Activated CD4-positive, CD25-positive, alpha-beta regulatory T cell treated with anti-CD3 and anti-CD28 coated beads, Interleukin-2, amount 50 U/mL, for 24 hours (primary cell): ENCODE measurements around the gene MILR1.

Experiments
- ATAC-seq, 2 donors: fragments of 150-1000 bp; cut with Tn5 transposase; one replicate each; pipeline ENCODE4 v1.10.0; 2021; ENCODE audit warnings: mild to moderate bottlenecking in 1 of 2, moderate library complexity in 1 of 2

MILR1 gene

GRCh38 chr17:64503821-64504768 lies 55.2 kb downstream of the MILR1 start:
- ATAC-seq: no peak

GRCh38 chr17:64504769-64505339 lies 55.9 kb downstream of the MILR1 start:
- ATAC-seq: peak; percentile 44 to 45

DNA sequence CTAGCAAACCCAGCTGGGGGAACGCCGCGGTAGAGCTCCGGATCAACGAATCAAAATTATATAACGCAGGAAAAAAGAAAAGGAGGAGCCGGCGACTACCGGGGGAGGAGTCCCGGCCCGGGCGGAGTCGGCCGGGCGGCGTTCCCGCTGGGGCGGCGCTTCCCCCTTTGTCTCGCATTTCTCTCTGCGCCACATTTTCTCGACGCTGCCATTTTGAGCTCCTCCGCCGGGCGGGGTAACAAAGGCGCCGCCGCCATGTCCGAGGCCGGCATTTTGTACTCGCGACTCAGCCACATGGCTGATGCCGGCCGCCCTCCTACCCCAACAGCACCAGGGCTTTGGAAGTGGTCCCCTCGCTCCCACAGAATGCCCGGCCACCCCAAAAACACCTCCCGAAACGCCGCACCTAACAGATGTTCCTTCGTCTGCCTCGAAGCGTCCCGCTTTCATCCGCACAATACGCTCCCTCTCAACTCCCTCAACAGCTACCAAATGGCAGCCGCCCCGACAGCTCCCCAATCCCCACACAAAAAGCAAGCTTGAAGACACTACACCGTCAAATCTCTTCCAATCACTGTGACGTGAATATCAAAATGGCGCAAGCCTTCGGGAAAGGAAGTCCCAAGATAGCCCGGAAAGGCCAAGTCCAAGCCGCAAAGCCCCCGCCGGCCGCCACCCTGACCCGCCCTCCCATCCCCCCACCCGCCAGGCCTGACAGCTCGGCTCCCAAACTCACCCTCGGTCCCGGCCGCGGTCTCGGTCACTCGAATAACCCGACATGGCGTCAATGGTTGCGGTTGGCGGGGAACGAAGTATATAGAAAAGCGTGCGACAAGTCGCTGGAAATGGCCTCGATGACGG lies 56.7 kb downstream of the MILR1 start:
- peak; percentile 34 to 36 for ATAC-seq

DNA sequence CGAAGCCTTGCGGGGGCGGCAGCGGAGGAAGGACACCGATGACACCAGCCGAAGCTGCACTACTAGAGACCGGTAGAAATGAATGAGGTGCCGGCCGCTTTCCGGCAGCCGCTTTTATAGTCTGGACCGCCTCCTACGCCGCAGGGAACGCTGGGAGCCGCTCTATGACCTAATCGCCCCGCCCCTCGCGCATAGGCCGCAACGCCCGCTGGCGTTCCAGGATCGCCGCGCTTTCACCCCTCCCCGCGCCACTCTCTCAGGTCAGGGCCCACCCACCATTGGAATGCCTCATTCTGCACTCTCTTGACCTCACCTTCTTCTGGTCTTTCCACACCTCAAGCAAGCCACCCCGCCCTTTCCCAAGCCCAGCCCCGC lies 57.3 kb downstream of the MILR1 start, which contains the start of gene DDX5:
Gene DDX5 (minus strand): TSS at position 89 of the 375 bp plus-strand sequence. CDS start 170 bp downstream, outside the sequence.
- ATAC-seq: peak; percentile 57 to 63

DNA sequence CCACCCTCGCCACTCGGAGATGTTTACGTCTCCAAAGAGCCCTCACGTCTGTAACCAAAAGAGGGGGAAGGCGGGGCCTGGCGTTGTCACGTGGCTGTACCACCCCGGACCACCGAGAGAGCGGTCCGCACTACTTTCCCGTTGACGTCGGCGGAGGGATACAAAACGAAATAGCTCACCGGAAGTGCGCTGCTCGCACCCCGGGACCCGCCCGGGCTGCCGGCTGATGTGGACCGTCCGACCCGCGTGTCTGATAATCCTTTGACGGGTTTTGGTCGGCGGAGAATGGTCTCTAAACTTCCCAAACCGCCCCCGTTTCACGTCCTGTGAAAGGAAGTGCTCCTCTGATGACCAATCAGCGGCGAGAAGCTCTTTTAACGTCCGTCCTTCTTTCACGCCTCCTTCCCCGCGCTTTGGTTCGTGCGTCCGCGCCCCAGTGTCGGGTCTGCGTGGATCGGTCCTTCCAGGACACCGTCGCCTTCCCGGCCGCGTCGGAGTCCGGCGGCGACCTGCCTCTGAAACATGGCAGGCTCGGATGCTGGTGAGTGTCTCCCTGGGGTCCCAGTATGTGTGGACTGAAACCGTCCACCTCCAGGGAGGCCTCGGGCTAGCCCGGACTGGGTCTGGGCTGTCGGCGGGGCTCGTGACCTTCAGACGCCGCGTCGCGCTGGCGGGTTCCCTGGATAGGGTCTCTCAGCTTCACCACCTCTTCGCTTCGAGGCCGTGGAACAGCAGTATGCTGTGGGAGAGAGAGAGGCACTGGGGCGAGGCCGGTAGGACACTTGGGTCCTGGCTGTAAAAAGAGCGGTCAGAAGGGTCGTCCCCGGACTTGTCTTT lies 57.9 kb downstream of the MILR1 start, which contains the start of gene CEP95:
Gene CEP95 (plus strand): TSS at position 402 of the 837 bp plus-strand sequence. CDS start 121 bp downstream, at position 523.
- ATAC-seq: peak; percentile 58 to 63

DNA sequence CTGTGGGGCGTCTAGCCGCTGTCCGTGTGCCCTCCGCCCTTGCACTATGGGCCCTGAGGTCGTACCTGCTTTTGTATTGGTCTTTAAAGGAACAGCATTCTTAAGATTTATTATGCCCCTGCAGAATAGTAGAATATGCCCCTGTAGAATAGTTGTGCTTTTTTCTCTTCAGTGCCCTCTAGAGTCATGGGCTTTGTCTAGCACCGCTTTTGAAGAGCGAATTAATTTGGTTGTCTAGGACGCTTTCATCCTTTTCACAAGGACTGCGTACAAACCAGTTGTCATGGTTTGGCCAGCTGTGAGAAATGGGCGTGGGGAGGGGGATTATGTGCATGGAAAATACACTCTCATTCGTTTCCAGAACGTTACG lies 58.5 kb downstream of the MILR1 start:
- ATAC-seq: peak; percentile 18 to 19

GRCh38 chr17:64508683-64509082 lies 59.8 kb downstream of the MILR1 start:
- ATAC-seq: no peak

GRCh38 chr17:64509179-64509578 lies 60.3 kb downstream of the MILR1 start:
- ATAC-seq: no peak

DNA sequence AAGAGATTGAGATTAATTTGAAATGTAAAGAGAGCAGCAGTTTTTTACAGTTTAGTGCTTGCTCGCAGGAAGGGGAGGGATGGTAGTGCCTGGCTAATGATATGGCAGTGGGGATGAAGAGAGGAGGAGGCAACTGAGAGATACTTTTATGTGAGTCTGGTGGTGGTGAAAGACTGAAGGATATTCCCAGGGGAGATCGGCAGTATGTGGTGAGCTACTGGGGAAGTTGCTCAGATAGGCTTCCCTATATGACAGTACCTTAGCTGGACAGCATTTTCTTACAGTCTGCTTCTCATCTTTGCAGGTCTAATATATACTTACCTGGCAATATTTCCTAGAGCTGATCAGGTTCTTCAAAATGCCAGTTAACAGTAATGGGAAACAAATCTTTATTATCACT lies 66.5 kb downstream of the MILR1 start:
- ATAC-seq: no peak

- ATAC-seq: no peak
Measured at GRCh38 chr17:64515829-64516228, 66.9 kb downstream of the MILR1 start.
